ENCODE measurements around the gene ERC2.
A peak's percentile ranks its signal among the peaks of the same experiment; 100 is the strongest.

ERC2 gene

GRCh38 chr3:56303487-56303886 lies 164.8 kb downstream of the ERC2 start:
- H3K9me3 ChIP-seq: no peaks in the 10 kb centered on the region
- DNase-seq: peak; percentile 27

GRCh38 chr3:56302417-56302816 lies 165.8 kb downstream of the ERC2 start:
- Histone ChIP-seq H3K36me3 (no peaks in the 10 kb centered on the region), H3K27me3 (no peaks in the 10 kb centered on the region), H3K4me3 (ENCODE audit: low read depth, low read length) (no peak overlapping the region), H3K9me3 (no peaks in the 10 kb centered on the region), H3K4me1 (no peaks in the 10 kb centered on the region)
- peak; percentile 41 for TF ChIP-seq CTCF (IDR thresholded peaks at IDR 0.05; ENCODE audit: low read depth, low read length)
- no peak for DNase-seq

More at GRCh38 chr3:56303487-56303886, 164.8 kb downstream of the ERC2 start:
- no peaks in the 10 kb centered on the region for H3K27me3 ChIP-seq
- no peaks in the 10 kb centered on the region for H3K36me3 ChIP-seq
- no peak overlapping the region for H3K4me3 ChIP-seq (ENCODE audit: low read depth, low read length)
- TF ChIP-seq CTCF (IDR thresholded peaks at IDR 0.05; ENCODE audit: low read depth, low read length): peak; percentile 63
- H3K4me1 ChIP-seq: no peaks in the 10 kb centered on the region

- Histone ChIP-seq H3K4me3 (ENCODE audit: low read depth, low read length) (no peak overlapping the region), H3K4me1 (no peaks in the 10 kb centered on the region), H3K27me3 (no peaks in the 10 kb centered on the region), H3K9me3 (no peaks in the 10 kb centered on the region), H3K36me3 (no peaks in the 10 kb centered on the region)
- DNase-seq: no peak
- TF ChIP-seq CTCF (IDR thresholded peaks at IDR 0.05; ENCODE audit: low read depth, low read length): no peak
Observed at GRCh38 chr3:56297281-56297840, 170.9 kb downstream of the ERC2 start.

GRCh38 chr3:56296361-56296760 lies 171.9 kb downstream of the ERC2 start:
- TF ChIP-seq CTCF (IDR thresholded peaks at IDR 0.05; ENCODE audit: low read depth, low read length): no peak
- Histone ChIP-seq H3K27me3 (no peaks in the 10 kb centered on the region), H3K36me3 (no peaks in the 10 kb centered on the region), H3K4me1 (no peaks in the 10 kb centered on the region), H3K4me3 (ENCODE audit: low read depth, low read length) (no peak overlapping the region), H3K9me3 (no peaks in the 10 kb centered on the region)
- DNase-seq: no peak

GRCh38 chr3:56295161-56295560 lies 173.1 kb downstream of the ERC2 start:
- H3K4me1 ChIP-seq: no peaks in the 10 kb centered on the region
- no peaks in the 10 kb centered on the region for H3K27me3 ChIP-seq
- no peak for DNase-seq
- no peak for TF ChIP-seq CTCF (IDR thresholded peaks at IDR 0.05; ENCODE audit: low read depth, low read length)
- no peaks in the 10 kb centered on the region for H3K36me3 ChIP-seq
- H3K4me3 ChIP-seq (ENCODE audit: low read depth, low read length): no peak overlapping the region
- no peaks in the 10 kb centered on the region for H3K9me3 ChIP-seq

- no peaks in the 10 kb centered on the region for H3K4me1 ChIP-seq
- no peaks in the 10 kb centered on the region for H3K36me3 ChIP-seq
- no peaks in the 10 kb centered on the region for H3K9me3 ChIP-seq
- no peak overlapping the region for H3K4me3 ChIP-seq (ENCODE audit: low read depth, low read length)
- TF ChIP-seq CTCF (IDR thresholded peaks at IDR 0.05; ENCODE audit: low read depth, low read length): no peak
- H3K27me3 ChIP-seq: no peaks in the 10 kb centered on the region
- no peak for DNase-seq
Observed at GRCh38 chr3:56294286-56294685, 174.0 kb downstream of the ERC2 start.
